Natural killer cell treated with Interleukin-12 subunit alpha and Interleukin-12 subunit beta and Interleukin-15 and Interleukin-18, amount 100 ng/mL, for 72 hours (primary cell): ENCODE data around the gene MSN. TPM values are rescaled to one million over a fixed set of nuclear protein-coding genes. Genes with fewer than 3 reads are reported as not detected.
A peak's percentile ranks its signal among the peaks of the same experiment; 100 is the strongest.
"Not testable (repeated sequence)": the region's sequence is repeated elsewhere in the genome, so short reads cannot be mapped to it uniquely, and the experiment has no call there.

Experiments used
- ATAC-seq, 2 donors: fragments of 150-1000 bp; cut with Tn5 transposase in 1 of 2; sonication (Bioruptor Pico), chemical (Tn5 transposase) in 1 of 2; 2 replicates each; pipeline ENCODE4 v1.10.0; 2021
- DNase-seq: peaks from one replicate; pipeline ENCODE4 v3.0.0; 2022; ENCODE audit warnings: low spot score
- H3K27ac Mint-ChIP-seq, 2 donors: 1 replicate in 1 of 2; 2 replicates in 1 of 2; pipeline ENCODE4 v1.8.0; 2022; ENCODE audit warnings: mixed read lengths in 2 of 2, mild to moderate bottlenecking in 1 of 2, moderate library complexity in 1 of 2
- H3K27me3 Mint-ChIP-seq, 2 donors: 1 replicate in 1 of 2; 2 replicates in 1 of 2; pipeline ENCODE4 v1.8.0; 2022; ENCODE audit warnings: mixed read lengths in 2 of 2
- H3K36me3 Mint-ChIP-seq: one replicate; pipeline ENCODE4 v1.8.0; 2022; ENCODE audit warnings: mixed read lengths
- H3K4me1 Mint-ChIP-seq, 2 donors: 1 replicate in 1 of 2; 2 replicates in 1 of 2; pipeline ENCODE4 v1.8.0; 2022; ENCODE audit warnings: low read depth in 2 of 2, mixed read lengths in 2 of 2, mild to moderate bottlenecking in 1 of 2
- H3K4me3 Mint-ChIP-seq: one replicate; pipeline ENCODE4 v1.8.0; 2022; ENCODE audit warnings: mixed read lengths
- H3K9me3 Mint-ChIP-seq: 2 replicates; pipeline ENCODE4 v1.8.0; 2022; ENCODE audit warnings: mixed read lengths
- total RNA-seq, 2 donors: library from RNA; stranded (reverse); gene quantifications; one replicate each; pipeline ENCODE4 v1.2.3, GENCODE V29; 2022

The MSN gene
- total RNA-seq = 100 to 1,000 TPM; 392 to 703 TPM

- peak within 1 kb of the TSS; percentile 85 to 95 for H3K27ac Mint-ChIP-seq
- H3K36me3 Mint-ChIP-seq = peaks cover 30% of the 10 kb centered on the region
- DNase-seq (peak; percentile 89), ATAC-seq (peak; percentile 92 to 93)
- no peaks in the 10 kb centered on the region for H3K27me3 Mint-ChIP-seq
- peak within 1 kb of the TSS; percentile 81 for H3K4me3 Mint-ChIP-seq
- H3K9me3 Mint-ChIP-seq = no peaks in the 10 kb centered on the region
- H3K4me1 Mint-ChIP-seq = peaks cover 50 to 62% of the 10 kb centered on the region in 2 donors
Observed at GRCh38 chrX:65667503-65668376, at the start of gene MSN. TSS of gene MSN (plus strand) at chrX:65667654. CDS start at chrX:65667842, 188 bp downstream.

DNA sequence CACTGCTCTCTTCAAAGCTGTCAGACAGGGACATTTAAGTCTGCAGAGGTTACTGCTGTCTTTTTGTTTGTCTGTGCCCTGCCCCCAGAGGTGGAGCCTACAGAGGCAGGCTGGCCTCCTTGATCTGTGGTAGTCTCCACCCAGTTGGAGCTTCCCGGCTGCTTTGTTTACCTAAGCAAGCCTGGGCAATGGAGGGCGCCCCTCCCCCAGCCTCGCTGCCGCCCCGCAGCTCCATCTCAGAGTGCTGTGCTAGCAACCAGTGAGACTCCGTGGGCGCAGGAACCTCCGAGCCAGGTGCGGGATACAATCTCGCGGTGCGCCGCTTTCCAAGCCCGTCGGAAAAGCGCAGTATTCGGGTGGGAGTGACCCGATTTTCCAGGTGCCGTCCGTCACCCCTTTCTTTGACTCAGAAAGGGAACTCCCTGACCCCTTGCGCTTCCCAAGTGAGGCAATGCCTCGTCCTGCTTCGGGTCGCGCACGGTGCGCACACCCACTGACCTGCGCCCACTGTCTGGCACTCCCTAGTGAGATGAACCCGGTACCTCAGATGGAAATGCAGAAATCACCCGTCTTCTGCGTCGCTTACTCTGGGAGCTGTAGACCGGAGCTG, 47.3 kb upstream of the MSN start:
- not testable (repeated sequence) for H3K27me3 Mint-ChIP-seq, H3K9me3 Mint-ChIP-seq, H3K36me3 Mint-ChIP-seq, ATAC-seq, H3K4me1 Mint-ChIP-seq, H3K27ac Mint-ChIP-seq, H3K4me3 Mint-ChIP-seq, DNase-seq

DNA sequence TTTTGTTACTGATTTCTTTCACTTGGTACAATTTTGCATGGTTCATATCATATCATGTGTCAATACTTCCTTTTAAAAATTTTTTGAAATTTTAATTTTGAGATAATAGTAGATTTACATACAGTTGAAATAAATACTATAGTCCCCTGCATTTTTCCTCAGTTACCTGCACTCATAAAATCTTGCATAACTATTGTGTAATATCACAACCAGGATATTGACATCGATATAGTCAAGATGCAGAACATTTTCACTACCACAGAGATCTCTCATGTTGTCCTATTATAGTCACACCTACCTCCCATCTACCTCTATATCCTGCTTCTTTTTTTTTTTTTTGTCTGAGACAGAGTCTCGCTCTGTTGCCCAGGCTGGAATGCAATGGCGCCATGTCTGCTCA, 36.7 kb upstream of the MSN start:
- peaks cover 8 to 24% of the 10 kb centered on the region in 2 donors for H3K4me1 Mint-ChIP-seq
- H3K4me3 Mint-ChIP-seq = no peak overlapping the region
- H3K36me3 Mint-ChIP-seq = no peaks in the 10 kb centered on the region
- peaks cover 3% of the 10 kb centered on the region for H3K9me3 Mint-ChIP-seq
- no peak overlapping the region for H3K27ac Mint-ChIP-seq
- no peak for ATAC-seq
- peaks cover 0 to 3% of the 10 kb centered on the region in 2 donors for H3K27me3 Mint-ChIP-seq
- DNase-seq = no peak

- no peaks in the 10 kb centered on the region for H3K9me3 Mint-ChIP-seq
- H3K4me1 Mint-ChIP-seq = peaks cover 8 to 37% of the 10 kb centered on the region in 2 donors
Observed at GRCh38 chrX:65633826-65634225, 33.6 kb upstream of the MSN start.

DNA sequence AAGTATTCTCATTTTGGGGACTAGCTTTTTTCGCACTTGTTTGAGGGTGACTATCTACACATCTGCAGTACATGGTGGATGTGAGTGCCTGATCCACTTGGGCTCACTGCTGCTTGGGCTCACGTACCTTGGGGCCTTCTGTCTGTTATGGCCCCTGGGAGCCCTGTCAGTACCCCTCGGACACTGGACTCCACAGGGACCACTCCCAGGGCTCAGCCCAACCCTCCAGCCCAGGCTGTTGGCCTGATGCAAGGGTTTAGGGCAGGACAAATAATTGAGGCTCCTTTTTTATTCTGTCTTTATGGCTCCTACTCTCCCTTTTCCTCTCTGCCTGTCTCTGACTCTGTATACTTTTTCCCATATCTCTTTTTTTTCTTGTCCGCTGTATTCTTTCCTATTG, 32.7 kb upstream of the MSN start:
- ATAC-seq (no peak), DNase-seq (no peak)
- no peaks in the 10 kb centered on the region for H3K27me3 Mint-ChIP-seq
- no peak overlapping the region for H3K27ac Mint-ChIP-seq
- no peak overlapping the region for H3K4me3 Mint-ChIP-seq
- no peaks in the 10 kb centered on the region for H3K36me3 Mint-ChIP-seq
- peaks cover 8 to 37% of the 10 kb centered on the region in 2 donors for H3K4me1 Mint-ChIP-seq
- H3K9me3 Mint-ChIP-seq = no peaks in the 10 kb centered on the region

More at GRCh38 chrX:65633826-65634225, 33.6 kb upstream of the MSN start:
- Mint-ChIP-seq H3K4me3 (no peak overlapping the region), H3K27ac (peak overlapping the region; percentile 31 to 78), H3K36me3 (no peaks in the 10 kb centered on the region), H3K27me3 (no peaks in the 10 kb centered on the region)
- no peak for ATAC-seq
- DNase-seq = no peak

DNA sequence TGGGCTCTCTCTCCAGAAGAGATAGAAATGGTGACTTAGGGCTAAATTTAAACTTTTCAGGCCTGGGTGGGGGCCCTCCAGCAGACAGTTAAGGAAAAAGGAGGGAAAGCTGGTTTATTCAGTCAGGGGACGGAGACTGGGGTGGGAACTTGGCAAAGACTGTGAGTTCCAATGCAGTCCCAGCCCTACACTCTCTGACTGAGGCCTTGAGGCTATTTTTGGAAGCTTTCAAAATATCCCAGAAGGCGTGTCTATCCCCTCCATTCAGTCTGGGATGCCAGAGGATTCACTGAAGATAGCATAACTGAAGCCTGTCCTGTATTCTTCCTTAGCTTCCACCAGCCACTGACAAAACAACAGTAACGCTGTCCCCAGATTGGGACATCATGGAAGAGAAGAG, 32.1 kb upstream of the MSN start:
- H3K4me1 Mint-ChIP-seq = peaks cover 8 to 37% of the 10 kb centered on the region in 2 donors
- no peak overlapping the region for H3K4me3 Mint-ChIP-seq
- ATAC-seq (no peak), DNase-seq (no peak)
- H3K27ac Mint-ChIP-seq = peak overlapping the region in 1 of 2 donors; percentile 2
- no peaks in the 10 kb centered on the region for H3K36me3 Mint-ChIP-seq
- no peaks in the 10 kb centered on the region for H3K27me3 Mint-ChIP-seq
- no peaks in the 10 kb centered on the region for H3K9me3 Mint-ChIP-seq

GRCh38 chrX:65635822-65636221, 31.6 kb upstream of the MSN start:
- Mint-ChIP-seq H3K27ac (peak overlapping the region in 1 of 2 donors; percentile 2), H3K36me3 (no peaks in the 10 kb centered on the region), H3K9me3 (no peaks in the 10 kb centered on the region), H3K27me3 (no peaks in the 10 kb centered on the region), H3K4me3 (no peak overlapping the region), H3K4me1 (peaks cover 8 to 37% of the 10 kb centered on the region in 2 donors)
- ATAC-seq = no peak
- DNase-seq = no peak

DNA sequence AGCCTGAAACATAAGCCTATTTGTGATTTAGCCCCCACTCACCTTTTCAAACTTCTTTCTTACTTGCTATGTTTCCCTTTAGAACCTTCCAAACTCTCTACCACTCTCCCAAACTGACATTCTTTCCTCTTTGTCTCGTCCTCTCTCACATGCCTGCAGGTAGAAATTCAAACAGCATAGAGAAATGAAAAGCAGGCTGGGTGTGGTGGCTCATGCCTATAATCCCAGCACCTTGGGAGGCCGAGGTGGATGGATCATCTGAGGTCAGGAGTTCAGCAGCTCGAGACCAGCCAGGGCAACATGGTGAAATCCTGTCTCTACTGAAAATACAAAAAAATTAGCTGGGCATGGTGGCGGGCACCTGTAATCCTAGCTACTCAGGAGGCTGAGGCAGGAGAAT, 31.2 kb upstream of the MSN start:
- not testable (repeated sequence) for H3K36me3 Mint-ChIP-seq, H3K9me3 Mint-ChIP-seq, DNase-seq, H3K27me3 Mint-ChIP-seq, H3K4me3 Mint-ChIP-seq, ATAC-seq
- Mint-ChIP-seq H3K4me1 (peaks cover 8 to 37% of the 10 kb centered on the region in 2 donors), H3K27ac (peak overlapping the region in 1 of 2 donors; percentile 38)

GRCh38 chrX:65637335-65637734, 30.1 kb upstream of the MSN start:
- H3K4me3 Mint-ChIP-seq = no peak overlapping the region
- peak overlapping the region in 1 of 2 donors; percentile 8 for H3K27ac Mint-ChIP-seq
- H3K9me3 Mint-ChIP-seq = no peaks in the 10 kb centered on the region
- ATAC-seq (no peak), DNase-seq (no peak)
- H3K27me3 Mint-ChIP-seq = no peaks in the 10 kb centered on the region
- no peaks in the 10 kb centered on the region for H3K36me3 Mint-ChIP-seq
- H3K4me1 Mint-ChIP-seq = peaks cover 8 to 37% of the 10 kb centered on the region in 2 donors

GRCh38 chrX:65642914-65643491, 24.5 kb upstream of the MSN start:
- Mint-ChIP-seq H3K27me3 (no peaks in the 10 kb centered on the region), H3K36me3 (no peaks in the 10 kb centered on the region), H3K4me3 (no peak overlapping the region), H3K27ac (peak overlapping the region in 1 of 2 donors; percentile 67), H3K9me3 (no peaks in the 10 kb centered on the region), H3K4me1 (peaks cover 8 to 42% of the 10 kb centered on the region in 2 donors)
- DNase-seq (no peak), ATAC-seq (no peak)

- peak overlapping the region in 1 of 2 donors; percentile 67 for H3K27ac Mint-ChIP-seq
- no peaks in the 10 kb centered on the region for H3K36me3 Mint-ChIP-seq
- no peak for ATAC-seq
- no peaks in the 10 kb centered on the region for H3K27me3 Mint-ChIP-seq
- DNase-seq = no peak
- H3K9me3 Mint-ChIP-seq = no peaks in the 10 kb centered on the region
- H3K4me1 Mint-ChIP-seq = peaks cover 8 to 40% of the 10 kb centered on the region in 2 donors
- H3K4me3 Mint-ChIP-seq = no peak overlapping the region
Observed at GRCh38 chrX:65643531-65644052, 23.9 kb upstream of the MSN start.

- DNase-seq (no peak), ATAC-seq (no peak)
- no peaks in the 10 kb centered on the region for H3K9me3 Mint-ChIP-seq
- H3K27me3 Mint-ChIP-seq = no peaks in the 10 kb centered on the region
- H3K36me3 Mint-ChIP-seq = no peaks in the 10 kb centered on the region
- peaks cover 8 to 40% of the 10 kb centered on the region in 2 donors for H3K4me1 Mint-ChIP-seq
- H3K4me3 Mint-ChIP-seq = no peak overlapping the region
- H3K27ac Mint-ChIP-seq = peak overlapping the region in 1 of 2 donors; percentile 76
Observed at GRCh38 chrX:65644621-65645289, 22.7 kb upstream of the MSN start.

- Mint-ChIP-seq H3K9me3 (no peaks in the 10 kb centered on the region), H3K4me3 (no peak overlapping the region), H3K4me1 (peaks cover 8 to 34% of the 10 kb centered on the region in 2 donors), H3K27ac (no peak overlapping the region), H3K36me3 (no peaks in the 10 kb centered on the region), H3K27me3 (no peaks in the 10 kb centered on the region)
- DNase-seq (no peak), ATAC-seq (no peak)
Observed at GRCh38 chrX:65647801-65648200, 19.7 kb upstream of the MSN start.
